Activated CD4-positive, alpha-beta T cell treated with anti-CD3 and anti-CD28 coated beads, Interleukin-2, amount 50 U/mL, for 4 hours (primary cell): Measurements from ENCODE around the gene MAU2.

ENCODE experiments used
- DNase-seq, 2 experiments: peaks; one replicate each; pipeline ENCODE4 v3.0.0-alpha.2; 2020

Gene MAU2

DNA sequence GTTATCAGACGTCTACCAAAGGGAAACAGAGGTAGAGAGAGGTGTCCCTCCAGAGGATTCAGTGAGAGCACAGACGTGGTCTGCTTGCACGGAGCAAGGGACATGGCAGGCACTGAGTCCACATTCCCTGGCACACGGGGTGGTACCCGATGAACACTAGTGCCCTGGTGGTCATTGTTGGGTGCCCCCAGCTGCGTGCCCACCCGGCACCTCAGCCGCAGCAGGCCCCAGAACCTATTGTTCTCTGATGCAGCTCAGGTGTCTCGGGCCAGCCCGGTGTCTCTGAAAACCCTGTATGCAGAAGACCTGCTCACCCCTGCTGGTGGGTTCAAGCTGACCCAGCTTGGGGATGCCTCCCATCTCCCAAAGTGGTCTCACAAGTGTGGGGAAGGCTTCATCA is 12.3 kb upstream of the MAU2 start:
- no peak for DNase-seq

DNA sequence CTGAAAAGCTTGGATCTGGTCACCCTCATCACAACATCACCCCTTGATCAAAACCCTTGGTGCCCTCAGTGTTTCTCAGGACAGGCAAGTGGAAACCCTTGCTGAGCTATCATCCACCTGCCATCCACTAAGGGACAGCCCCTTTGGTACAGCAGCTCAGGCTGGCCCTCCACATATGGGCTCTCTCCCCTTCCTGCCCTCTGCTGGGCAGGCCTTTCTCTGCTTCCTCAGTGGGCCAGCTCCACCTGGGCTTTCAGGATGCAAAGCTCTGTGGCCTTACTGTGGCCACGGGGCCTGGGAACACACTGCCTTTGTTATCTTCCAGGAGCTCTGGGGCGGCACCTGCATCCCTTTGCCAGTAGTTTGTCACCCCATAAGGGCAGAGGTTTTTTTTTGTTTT is 5.2 kb upstream of the MAU2 start:
- no peak for DNase-seq

DNA sequence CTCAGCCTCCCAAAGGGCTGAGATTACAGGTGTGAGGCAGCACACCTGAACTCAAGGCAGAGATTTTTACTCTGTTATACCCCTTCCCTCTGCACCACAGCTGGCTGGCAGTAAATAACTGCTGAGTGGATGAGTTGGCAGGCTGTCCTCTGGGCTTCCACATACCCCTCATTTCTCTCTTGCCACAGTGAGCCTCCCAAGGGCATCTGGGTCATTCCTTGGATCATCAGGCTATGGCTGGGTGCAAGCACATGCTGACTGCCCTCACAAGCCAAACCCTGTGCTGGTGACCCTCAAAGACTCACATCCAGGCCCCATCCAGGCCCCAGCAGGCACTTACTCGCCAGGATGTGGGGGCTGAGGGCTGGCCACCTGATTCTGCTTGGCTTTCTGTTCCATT is 4.5 kb upstream of the MAU2 start:
- no peak for DNase-seq

DNA sequence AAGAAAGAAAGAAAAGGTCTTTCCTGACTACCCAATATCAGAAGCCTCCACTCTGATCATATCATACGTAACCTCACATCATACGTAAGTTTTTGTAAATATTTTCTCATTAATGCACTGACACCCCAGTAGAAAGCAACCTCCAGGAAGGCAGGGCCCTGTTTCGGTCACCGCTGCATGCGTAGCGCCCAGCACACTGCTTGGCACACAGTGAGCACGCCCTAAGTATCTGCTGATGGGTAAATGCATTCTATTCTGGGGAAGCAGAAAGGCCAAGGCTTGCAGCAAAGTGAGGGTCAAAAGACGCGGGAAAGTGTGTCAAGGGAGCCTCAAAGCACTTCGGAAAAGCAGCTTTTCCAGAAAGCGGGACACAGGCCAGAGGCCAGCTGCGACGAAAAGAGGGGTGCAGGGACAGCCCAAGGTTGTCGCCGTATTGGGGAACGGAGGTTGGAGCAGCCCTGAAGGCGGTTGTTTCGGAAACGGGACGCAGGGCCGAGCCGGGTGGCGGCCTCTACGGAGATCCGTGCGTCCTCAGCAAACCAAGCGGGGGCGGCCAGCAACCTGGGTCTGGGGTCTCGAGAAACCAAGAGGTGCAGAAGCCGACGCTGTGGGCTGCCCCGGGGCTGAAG is 783 bp upstream of the MAU2 start:
- DNase-seq: no peak

DNA sequence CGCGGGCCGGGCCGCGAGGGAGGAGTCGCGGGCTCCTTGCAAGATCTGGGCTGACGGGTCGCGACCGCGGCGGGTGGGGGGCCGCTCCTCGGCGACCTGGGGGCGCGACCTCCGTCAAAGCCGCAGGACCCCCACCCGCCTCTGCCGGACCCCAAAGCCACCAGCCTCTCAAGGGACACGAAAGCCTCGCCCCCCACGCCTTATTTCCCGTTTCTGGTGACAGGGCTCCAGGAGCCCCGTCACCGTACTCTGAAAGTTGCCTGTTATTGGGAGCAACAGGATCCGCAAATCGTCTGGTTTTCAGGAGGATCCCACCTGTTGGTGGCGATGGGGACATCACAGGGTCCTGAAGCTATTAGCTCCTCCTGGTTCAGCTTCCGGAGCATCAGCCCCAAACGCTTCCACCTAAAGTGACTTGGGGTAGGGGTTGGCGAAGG is 530 bp downstream of the MAU2 start:
- DNase-seq: no peak

DNA sequence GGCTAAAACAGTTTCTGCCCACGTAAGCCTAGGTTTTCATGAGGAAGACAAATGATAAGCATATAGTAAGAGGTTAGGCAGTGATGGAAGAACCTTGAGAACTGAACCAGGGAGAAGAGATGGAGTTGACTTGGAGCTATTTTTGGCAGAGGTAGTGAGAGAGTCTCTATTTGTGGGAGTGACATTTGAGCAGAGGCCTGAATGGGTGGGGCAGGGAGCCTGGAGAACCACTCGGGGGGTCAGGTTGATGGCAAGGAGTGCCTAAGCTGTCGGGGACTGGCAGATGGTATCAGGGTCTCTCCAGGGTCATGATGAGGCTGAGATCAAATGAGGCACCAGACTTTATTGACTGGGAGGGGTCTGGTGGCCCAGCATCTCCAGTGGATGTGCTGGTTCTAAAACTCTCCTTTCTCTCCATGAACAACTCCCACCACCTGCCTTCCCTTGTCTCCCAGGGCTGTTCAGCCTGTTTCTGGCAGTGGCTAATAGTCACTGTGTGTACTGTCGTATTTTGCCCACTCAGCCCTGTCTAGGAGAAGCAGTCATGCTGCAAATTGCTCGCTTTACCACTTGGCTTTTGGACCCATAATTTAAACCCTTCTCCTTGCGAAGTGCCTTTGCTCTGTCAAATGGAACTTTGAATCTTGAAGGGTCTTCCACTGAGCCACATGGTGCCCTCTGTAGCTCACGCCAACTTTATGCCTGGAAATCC is 3.6 kb downstream of the MAU2 start:
- no peak for DNase-seq

DNA sequence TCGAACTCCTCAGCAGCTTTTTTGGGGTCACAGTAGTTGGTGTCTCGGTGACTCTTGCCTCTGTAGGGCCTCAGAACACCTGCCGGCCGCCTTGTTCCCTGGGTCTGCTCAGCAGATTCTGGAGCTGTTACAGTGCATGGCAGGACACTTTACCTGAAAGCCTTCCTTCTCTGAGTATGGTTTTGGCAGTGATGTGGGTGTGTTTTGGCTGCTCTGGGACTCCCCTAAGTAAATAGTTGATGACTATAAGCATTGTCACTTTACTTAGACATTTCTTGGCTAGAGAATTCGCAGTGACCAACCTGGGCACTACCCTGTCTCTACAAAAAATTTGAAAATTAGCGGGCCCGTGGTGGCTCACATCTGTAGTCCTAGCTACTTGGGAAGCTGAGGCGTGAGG is 7.0 kb downstream of the MAU2 start:
- no peak for DNase-seq

DNA sequence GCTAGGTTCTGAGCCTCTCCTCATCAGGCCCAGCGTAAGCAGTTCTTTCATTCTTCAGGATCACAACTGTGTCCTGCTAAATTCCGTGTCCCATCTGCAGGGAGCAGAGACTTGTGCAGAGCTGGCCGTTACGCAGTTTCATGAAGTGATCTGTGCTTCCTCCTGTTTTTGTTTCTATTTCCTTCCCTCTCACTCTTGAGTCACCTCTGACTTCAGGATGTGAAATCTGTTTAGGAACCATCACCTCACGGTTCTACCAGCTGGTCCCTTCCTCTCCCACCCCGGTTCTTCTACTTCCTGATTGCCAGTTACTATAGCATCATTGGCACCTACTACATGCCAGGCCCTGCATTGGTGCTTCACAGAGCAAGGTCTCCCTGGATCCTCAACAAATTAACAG is 8.5 kb downstream of the MAU2 start:
- no peak for DNase-seq

DNA sequence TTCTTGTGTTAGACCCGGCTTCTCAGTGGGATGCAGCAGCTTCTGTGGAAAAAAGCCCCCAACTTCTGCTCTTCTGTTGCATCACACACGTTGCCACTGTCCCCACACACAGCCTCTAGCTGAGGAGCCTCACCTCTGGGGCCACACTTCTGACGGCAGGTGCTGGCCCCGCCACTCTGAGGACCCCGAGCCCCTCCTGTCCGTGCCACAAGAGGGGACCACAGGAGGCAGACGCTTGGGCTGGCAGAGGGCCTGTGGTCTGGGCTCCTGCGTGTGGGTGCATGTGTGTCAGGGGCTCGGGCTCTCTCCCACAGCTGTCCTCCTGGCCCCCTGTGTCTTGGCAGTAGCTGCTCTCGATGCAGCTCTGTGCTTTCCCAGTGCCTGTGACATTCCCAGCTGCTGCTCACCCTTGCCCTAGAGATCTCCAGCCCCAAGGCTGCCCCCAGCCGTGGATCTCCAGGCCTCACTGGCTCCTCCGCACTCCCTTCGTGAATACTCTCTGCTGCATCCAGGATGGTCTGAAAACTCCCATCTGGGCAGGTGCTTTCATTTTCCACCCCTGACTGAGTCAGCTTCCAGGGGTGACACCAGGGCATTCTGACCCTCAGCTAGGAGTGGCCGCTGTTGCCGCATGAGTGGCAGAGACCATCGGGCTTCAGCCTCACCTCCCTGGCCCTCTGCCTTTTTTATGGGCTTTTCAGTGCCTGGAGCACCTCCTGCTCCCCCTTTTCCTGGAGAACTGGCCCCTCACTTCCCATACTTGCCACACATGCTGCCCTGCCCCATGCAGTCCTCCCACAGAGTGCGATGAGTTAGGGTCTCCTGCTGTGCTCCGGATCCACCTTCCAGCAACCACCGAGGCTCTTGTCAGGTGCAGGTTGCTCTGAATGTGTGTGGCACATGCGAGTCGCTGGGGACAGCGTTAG is 13.7 kb downstream of the MAU2 start:
- no peak for DNase-seq

DNA sequence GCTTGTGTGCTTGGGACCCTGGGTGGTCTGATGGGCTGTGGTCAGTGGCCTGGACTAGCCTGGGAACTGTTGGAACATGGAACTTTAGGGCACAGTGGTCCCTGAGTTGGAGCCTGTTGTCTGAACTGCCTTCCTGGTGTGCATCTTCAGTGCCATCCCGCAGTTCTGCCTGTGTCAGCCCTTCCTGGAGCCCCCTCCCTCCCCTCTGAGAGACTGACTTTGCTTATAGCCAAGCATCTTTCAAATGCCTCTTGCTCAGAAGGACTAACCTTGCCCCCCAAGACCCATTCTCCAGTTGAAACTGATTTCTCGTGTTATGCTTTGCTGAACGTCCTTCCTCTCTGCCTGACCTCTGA is 14.3 kb downstream of the MAU2 start:
- no peak for DNase-seq

DNA sequence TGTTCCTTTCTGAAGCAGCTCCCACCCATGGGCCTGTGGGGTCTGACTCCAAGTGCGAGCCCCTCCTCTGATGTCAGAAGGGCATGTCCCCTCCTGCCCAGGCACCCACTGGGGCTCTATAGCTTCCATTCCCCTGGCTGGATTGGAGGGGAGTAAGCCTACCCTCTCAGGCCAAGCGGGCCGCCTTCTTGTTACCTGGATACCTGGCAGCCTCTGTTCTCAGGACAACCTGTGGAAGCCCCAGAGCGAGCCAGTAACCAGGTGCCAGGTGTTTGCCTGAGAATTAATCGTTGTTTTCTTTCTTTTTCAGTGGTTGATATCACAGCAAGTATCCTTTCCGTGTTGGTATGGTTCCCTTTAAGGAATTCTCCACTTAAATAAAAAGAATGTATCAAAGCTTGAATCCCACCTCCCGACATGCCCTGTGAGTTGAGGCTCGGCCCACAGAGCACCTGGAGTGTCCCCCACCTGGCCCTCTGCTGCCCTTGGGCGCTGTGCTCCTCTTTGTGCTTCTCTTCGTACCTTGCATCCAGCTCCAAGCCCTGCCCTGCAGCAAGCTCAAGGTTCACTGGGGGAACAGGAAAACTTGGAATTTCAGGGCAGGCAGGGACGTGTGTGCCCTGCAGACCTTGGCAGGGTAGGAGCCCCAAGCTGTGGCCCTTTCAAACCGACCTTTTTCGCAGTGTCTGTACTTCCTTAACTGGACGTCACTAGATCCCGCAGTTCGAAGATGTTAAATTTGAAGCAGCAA is 15.0 kb downstream of the MAU2 start:
- no peak for DNase-seq

DNA sequence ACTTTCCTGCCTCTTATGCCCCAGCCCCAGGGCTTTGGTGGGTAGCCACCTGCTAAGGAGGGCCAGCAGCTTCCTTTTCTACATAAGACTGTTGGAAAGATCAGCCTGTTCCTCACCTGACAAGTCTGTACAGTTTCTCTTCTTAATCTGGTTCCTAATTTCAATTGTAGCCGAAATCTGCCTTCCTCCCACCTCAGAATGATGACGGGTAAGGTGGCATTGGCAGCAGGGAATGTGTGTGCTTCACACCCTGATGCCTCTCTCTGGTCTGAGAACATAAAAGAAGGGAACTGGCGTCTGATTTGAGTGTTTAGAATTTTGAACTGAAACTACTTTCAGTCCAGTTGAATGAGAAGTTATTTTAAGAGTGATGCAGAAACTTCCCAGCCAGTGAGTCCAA is 16.0 kb downstream of the MAU2 start:
- DNase-seq: no peak

DNA sequence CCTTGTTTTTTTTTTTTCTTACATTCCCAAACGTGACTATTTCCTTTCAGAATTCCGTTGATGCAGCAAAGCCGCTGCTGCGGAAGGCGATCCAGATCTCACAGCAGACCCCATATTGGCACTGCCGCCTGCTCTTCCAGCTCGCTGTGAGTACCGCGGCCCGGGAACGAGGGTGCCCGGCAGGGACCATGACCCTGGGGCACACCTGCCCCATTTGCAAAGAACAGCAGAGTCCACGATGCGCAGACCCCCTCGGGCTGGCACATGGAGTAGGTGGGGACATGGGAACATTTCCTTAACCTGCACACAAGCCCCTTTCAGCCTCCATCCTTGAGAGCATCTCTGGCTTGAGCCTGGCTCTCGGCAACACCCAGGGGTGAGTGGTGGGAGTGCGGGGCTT is 16.5 kb downstream of the MAU2 start:
- DNase-seq: no peak

DNA sequence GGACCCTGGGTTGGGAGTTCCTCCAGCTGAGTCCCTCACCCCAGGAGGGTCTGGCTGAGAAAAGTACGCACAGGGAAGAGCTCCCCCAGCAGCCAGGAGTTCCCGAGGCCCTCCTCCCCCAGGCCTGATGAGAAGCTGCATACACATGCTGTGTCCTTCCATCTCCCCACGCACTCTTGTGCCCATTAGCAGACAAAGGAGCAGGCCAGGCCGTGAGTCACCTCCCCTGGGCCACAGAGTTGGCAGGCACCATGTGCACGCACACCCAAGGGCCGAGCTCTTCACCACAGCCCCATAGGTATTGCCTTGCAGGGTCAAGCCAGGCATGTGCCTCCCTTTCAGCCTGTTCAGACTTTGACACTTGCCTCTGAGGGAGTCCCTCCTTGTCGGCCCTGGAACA is 17.5 kb downstream of the MAU2 start:
- no peak for DNase-seq

DNA sequence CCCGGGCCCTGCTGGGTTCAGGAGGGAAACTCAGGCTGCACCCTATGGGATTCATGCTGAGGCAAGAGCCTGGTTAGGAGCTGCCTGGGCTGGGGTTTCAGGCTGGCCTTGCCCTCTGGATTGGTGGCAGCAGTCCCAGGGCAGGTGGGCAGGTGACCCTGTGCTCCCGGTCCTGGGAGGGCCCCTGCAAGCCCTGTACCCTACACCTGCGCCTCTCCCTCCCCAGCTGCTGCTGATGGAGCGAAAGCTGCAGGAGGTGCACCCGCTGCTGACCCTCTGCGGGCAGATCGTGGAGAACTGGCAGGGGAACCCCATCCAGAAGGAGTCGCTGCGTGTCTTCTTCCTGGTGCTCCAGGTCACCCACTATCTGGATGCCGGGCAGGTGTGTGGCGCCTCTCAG is 20.4 kb downstream of the MAU2 start:
- no peak for DNase-seq

DNA sequence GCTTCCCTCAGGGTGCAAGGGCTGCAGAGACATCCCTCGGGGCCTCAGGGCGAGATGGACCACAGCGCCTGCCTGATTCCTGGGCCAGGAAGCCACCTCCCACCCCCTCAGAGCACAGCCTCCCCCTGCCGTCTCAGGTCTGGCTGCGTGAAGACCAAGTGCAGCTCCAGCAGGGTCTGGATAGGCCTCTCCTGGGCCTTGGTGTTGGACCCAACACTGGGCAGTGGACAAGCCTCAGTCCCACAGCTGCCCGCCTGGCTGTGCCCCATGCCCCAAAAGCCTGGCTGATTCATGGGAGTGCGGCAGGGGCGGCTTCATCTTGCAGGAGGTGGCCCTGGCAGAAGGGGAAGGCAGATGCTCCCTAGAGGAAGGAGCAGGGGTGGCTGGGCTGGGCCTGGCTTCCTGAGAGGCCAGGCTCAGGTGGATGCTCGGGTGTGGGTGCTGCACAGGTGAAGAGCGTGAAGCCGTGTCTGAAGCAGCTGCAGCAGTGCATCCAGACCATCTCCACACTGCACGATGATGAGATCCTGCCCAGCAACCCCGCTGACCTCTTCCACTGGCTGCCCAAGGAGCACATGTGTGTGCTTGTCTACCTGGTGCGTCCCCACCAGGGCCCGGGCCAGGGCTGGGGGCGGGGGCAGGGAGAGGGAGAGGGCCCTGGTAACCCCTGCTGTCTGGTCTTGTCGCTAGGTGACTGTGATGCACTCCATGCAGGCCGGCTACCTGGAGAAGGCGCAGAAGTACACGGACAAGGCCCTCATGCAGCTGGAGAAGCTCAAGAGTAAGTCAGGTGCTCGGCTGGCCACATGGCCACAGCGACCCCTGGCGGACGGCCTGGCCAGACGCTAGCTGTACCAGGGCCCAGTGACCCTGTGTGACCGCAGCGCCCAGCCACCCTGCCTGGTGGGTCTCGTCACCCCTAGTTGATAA is 21.7 kb downstream of the MAU2 start:
- DNase-seq: no peak

DNA sequence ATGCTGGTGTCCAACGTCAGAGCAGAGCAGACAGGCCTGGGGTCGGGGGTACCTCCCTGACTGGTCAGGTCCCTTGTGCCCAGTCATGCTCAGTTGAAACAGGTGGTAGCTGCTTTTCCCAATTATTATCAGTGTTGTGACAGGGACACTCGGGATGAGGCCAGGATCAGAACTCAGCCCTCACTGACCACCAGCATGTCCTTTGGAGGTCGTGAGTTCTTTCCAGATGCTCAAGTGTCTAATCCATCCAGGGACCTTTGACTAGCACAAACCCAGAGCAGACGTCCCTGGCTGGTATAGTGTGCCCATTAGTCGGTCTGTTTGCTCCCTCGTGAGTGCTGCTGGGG is 22.4 kb downstream of the MAU2 start:
- no peak for DNase-seq

DNA sequence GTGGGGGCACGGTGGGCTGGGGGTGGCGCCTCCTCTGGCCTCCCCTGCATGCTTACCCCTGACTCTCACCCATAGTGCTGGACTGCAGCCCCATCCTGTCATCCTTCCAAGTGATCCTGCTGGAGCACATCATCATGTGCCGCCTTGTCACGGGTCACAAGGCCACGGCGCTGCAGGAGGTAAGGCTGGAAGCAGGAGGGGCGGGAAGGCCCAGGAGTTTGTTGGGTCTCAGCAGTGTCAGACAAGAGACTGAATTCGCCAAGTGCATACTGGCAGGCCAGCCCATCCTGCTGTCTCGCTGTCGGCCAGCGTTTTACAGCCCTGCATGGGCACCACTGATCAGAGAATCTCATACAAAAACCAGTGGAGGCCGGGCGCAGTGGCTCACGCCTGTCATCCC is 23.1 kb downstream of the MAU2 start:
- DNase-seq: no peak

DNA sequence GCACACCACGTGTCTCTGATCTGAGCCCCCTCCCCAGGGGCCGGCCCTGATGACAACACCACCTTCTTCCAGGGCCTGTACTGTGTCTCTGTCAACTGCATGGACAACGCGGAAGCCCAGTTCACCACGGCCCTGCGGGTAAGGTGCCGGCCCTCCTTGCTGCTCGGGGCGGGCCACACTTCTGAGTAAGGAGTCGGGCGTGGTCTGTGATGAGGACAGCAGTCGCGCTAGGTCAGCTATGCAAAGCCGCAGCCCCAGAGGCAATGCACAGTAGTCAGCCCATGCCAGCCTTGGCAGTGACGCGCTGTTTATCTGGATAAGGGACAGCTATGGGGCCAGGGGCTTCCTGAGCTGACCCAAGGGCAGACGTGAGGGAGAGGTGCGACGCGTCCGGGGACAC is 24.6 kb downstream of the MAU2 start:
- no peak for DNase-seq

DNA sequence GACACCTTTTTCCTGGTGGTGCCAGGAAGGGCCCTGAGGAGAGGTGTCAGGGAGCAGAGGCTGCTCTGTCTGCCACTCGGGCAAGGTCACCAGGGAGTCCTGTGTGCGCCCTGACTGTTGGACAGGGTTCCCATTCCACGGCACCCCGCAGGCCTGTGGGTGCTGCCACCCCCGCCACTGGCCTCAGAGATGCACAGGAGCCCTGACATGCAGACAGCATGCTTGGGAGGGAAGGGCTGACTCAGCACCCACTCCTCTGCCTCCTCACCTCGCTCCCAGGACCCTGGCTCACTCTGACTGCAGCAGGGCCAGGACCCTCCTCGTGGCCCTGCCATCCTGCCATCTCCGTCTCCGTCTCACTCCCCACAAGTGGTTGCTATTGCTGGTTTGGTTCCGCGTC is 25.3 kb downstream of the MAU2 start:
- DNase-seq: no peak

DNA sequence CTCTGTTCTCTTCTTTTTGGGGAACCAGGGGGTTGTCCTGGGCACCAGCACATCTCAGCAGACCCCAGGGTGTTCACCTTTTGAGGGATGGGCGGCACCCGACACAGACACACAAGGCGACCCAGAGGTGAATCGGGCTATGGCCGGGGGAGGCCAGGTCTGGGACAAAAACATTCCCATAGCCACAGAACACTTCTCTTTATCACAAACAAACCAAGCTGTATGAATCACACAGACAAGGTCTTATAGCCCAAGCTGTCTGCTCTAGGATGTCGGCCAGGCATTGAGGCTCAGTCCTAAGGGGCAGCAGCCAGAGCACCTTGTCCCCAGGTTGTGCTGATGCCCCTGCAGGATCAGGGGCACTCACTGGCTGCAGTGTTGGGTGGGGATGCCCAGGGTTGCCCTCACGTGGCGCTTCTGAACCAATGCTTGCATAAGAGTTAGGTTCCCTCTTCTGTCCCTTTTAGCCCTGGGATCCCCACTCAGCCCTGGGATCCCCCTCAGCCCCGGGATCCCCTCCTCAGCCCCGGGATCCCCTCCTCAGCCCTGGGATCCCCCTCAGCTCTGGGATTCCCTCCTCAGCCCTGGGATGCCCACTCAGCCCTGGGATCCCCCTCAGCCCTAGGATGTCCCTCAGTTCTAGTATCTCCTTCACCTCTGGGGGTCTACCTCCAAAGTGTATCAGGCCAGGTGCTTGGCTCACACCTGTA is 26.9 kb downstream of the MAU2 start:
- DNase-seq: no peak

DNA sequence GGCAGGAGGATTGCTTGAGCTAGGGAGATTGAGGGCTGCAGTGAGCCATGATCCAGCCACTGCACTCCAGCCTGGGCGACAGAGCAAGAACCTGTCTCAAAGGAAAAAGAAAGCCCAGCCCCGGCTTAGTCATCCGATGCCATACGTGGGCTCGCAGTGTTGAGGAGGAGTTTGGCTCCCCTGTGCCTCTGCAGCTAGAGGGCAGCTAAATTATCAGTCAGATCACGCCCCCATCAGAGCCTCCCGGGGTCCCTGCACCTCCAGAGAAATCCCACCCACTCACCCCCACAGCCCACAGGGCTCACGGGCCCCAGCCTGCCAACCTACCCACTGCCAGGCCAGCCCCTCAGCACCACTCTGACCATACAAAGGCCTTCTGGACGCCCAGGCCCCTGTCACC is 27.6 kb downstream of the MAU2 start:
- DNase-seq: no peak
